ENCODE data around the gene LRCH4.
"Not testable (repeated sequence)": the region's sequence is repeated elsewhere in the genome, so short reads cannot be mapped to it uniquely, and the experiment has no call there.

LRCH4 gene

GRCh38 chr7:100538348-100538653 lies 47.6 kb downstream of the LRCH4 start:
- no peak for DNase-seq
- in situ Hi-C loops (cut with HindIII; ENCODE audit: low pct_ligation_motif_present, low pct_unique_long_range_greater_than_20kb, low sequenced_read_pairs) = no loop called here

- in situ Hi-C loops (cut with HindIII; ENCODE audit: low pct_ligation_motif_present, low pct_unique_long_range_greater_than_20kb, low sequenced_read_pairs); DNase-seq: not testable (repeated sequence)
Observed at GRCh38 chr7:100536695-100537094, 49.2 kb downstream of the LRCH4 start.

- DNase-seq; in situ Hi-C loops (cut with HindIII; ENCODE audit: low pct_ligation_motif_present, low pct_unique_long_range_greater_than_20kb, low sequenced_read_pairs): not testable (repeated sequence)
Observed at GRCh38 chr7:100535982-100536381, 49.9 kb downstream of the LRCH4 start.

GRCh38 chr7:100532165-100533022 lies 53.5 kb downstream of the LRCH4 start:
- DNase-seq = no peak
- in situ Hi-C loops (cut with HindIII; ENCODE audit: low pct_ligation_motif_present, low pct_unique_long_range_greater_than_20kb, low sequenced_read_pairs) = no loop called here

- in situ Hi-C loops (cut with HindIII; ENCODE audit: low pct_ligation_motif_present, low pct_unique_long_range_greater_than_20kb, low sequenced_read_pairs); DNase-seq: not testable (repeated sequence)
Observed at GRCh38 chr7:100528108-100528866, 57.6 kb downstream of the LRCH4 start.
